Fibroblast of pulmonary artery (primary cell): ENCODE measurements around the gene PADI3.

Experiments
- DNase-seq: peaks from one replicate; pipeline ENCODE4 v3.0.0-alpha.2; 2010; ENCODE audit warnings: low read depth
- H3K4me3 ChIP-seq: replicated peaks from 2 replicates; pipeline ENCODE4 v1.5.1; 2011; ENCODE audit warnings: low read depth, mild to moderate bottlenecking, control low read depth, low read length, moderate library complexity
- TF ChIP-seq, protein P1 (sequence below): IDR thresholded peaks from 2 replicates; pipeline ENCODE4 v1.5.1; 2011; ENCODE audit warnings: mild to moderate bottlenecking, control low read depth, low read length, inconsistent platforms; ENCODE audit errors: missing control alignments

The PADI3 gene

DNA sequence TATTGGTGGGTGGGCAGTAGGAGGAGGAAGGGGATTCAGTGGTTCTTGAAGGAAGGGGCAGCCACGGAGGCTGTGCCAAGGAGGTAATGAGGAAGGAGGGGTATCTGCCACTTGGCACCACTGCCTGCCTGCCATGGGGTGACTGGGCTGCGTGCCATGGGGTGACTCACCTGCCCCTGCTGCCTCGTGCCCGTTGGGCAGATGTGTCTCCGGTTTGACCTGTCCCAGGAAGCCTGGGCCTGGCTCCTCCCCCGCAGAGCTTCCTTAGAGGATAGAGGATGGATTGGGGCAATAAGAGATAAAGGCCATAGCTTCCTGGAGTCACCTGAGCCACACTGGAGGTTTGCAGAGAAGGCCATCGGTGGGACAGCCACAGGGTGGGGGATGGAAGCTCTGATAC is 1.7 kb downstream of the PADI3 start:
- TF ChIP-seq, protein P1, sequence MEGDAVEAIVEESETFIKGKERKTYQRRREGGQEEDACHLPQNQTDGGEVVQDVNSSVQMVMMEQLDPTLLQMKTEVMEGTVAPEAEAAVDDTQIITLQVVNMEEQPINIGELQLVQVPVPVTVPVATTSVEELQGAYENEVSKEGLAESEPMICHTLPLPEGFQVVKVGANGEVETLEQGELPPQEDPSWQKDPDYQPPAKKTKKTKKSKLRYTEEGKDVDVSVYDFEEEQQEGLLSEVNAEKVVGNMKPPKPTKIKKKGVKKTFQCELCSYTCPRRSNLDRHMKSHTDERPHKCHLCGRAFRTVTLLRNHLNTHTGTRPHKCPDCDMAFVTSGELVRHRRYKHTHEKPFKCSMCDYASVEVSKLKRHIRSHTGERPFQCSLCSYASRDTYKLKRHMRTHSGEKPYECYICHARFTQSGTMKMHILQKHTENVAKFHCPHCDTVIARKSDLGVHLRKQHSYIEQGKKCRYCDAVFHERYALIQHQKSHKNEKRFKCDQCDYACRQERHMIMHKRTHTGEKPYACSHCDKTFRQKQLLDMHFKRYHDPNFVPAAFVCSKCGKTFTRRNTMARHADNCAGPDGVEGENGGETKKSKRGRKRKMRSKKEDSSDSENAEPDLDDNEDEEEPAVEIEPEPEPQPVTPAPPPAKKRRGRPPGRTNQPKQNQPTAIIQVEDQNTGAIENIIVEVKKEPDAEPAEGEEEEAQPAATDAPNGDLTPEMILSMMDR, result no peak

DNA sequence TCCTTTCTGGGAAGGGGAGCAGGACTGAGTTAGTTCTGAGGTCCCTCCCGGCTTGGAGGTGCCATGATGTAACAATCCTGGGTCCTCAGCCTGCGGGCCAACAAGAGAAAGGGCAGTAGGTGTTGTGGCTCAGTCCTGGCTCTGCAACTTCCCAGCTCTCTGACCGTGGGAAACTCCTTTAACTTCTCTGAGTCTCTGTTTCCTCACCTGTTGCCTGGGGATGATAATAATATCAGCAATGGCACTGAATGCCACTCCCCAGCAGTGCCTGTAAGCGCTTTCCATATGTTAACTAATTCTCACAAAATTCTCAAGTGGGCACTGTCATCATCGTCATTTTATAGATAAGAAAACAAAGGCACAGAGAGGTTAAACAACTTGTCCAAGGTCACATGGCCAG is 2.3 kb downstream of the PADI3 start:
- TF ChIP-seq, protein P1, result no peak
- DNase-seq, result no peak
- no peak overlapping the region for H3K4me3 ChIP-seq

More for the DNA sequence above, 1.7 kb downstream of the PADI3 start:
- H3K4me3 ChIP-seq, result no peak overlapping the region
- no peak for DNase-seq

- TF ChIP-seq, protein P1, result no peak
- DNase-seq, result peak; percentile 27
- H3K4me3 ChIP-seq, result no peak overlapping the region
Measured at GRCh38 chr1:17251701-17252376, 2.9 kb downstream of the PADI3 start.

- no peak for DNase-seq
- no peak overlapping the region for H3K4me3 ChIP-seq
- TF ChIP-seq, protein P1, result no peak
Measured at GRCh38 chr1:17255336-17255735, 6.4 kb downstream of the PADI3 start.

- no peak for DNase-seq
- no peak overlapping the region for H3K4me3 ChIP-seq
Measured at GRCh38 chr1:17258116-17258757, 9.3 kb downstream of the PADI3 start.

GRCh38 chr1:17258758-17259130 is 9.8 kb downstream of the PADI3 start:
- DNase-seq, result no peak

More at GRCh38 chr1:17258116-17258757, 9.3 kb downstream of the PADI3 start:
- TF ChIP-seq, protein P1, result no peak

More at GRCh38 chr1:17258758-17259130, 9.8 kb downstream of the PADI3 start:
- TF ChIP-seq, protein P1, result no peak
- H3K4me3 ChIP-seq, result no peak overlapping the region
